Peyer's patch (tissue), 4 donors: Measurements from ENCODE around the gene KCNK1. TPM values are rescaled to one million over a fixed set of nuclear protein-coding genes. Genes with fewer than 3 reads are reported as not detected.

Experiments used
- DNase-seq, 3 donors: peaks; one replicate each; pipeline ENCODE4 v3.0.0-alpha.2; 2017 to 2019
- H3K27ac ChIP-seq, 4 donors: fragments of 200-600 bp; sonication (generic); one replicate each; pipeline ENCODE4 v1.5.1; 2016 to 2019
- H3K27me3 ChIP-seq, 2 donors: fragments of 200-600 bp; sonication (generic); one replicate each; pipeline ENCODE4 v1.5.1; 2019
- H3K36me3 ChIP-seq, 3 donors: fragments of 200-600 bp; sonication (generic); one replicate each; pipeline ENCODE4 v1.5.1; 2016 to 2019
- H3K4me1 ChIP-seq, 4 donors: fragments of 200-600 bp; sonication (generic); one replicate each; pipeline ENCODE4 v1.5.1; 2016 to 2019
- H3K4me3 ChIP-seq, 4 donors: fragments of 200-600 bp; sonication (generic); 1 replicate in 3 of 4; 2 replicates in 1 of 4; pipeline ENCODE4 v1.5.1; 2016 to 2019; ENCODE audit warnings: mild to moderate bottlenecking in 1 of 4
- H3K9me3 ChIP-seq, 4 donors: fragments of 200-600 bp; sonication (generic); one replicate each; pipeline ENCODE4 v1.5.1; 2016 to 2019; ENCODE audit warnings: mild to moderate bottlenecking in 1 of 4
- POLR2A ChIP-seq, 2 donors: fragments of 450-650 bp; IDR thresholded peaks; one replicate each; pipeline ENCODE4 v1.5.1; 2017; ENCODE audit warnings: antibody characterized with exemption in 2 of 2, mild to moderate bottlenecking in 2 of 2, moderate library complexity in 2 of 2
- total RNA-seq, 4 donors: library from RNA; depleted of rRNA; stranded (reverse); fragments of >200 nt; gene quantifications; one replicate each; pipeline ENCODE4 v1.1.0, GENCODE V29; 2016
- TF ChIP-seq, protein P1 (sequence below), 6 experiments: fragments of 450-650 bp in 4 of 6; fragments of 200-600 bp in 2 of 6; sonication (generic) in 1 of 6; IDR thresholded peaks; one replicate each; pipeline ENCODE4 v1.5.1; 2017 to 2019; ENCODE audit warnings: antibody characterized with exemption in 6 of 6, mild to moderate bottlenecking in 3 of 6, moderate library complexity in 1 of 6

The KCNK1 gene
- total RNA-seq, 4 donors from 2014 or later: 17.2 to 22.2 (median 17.2) TPM; not detected in 1

DNA sequence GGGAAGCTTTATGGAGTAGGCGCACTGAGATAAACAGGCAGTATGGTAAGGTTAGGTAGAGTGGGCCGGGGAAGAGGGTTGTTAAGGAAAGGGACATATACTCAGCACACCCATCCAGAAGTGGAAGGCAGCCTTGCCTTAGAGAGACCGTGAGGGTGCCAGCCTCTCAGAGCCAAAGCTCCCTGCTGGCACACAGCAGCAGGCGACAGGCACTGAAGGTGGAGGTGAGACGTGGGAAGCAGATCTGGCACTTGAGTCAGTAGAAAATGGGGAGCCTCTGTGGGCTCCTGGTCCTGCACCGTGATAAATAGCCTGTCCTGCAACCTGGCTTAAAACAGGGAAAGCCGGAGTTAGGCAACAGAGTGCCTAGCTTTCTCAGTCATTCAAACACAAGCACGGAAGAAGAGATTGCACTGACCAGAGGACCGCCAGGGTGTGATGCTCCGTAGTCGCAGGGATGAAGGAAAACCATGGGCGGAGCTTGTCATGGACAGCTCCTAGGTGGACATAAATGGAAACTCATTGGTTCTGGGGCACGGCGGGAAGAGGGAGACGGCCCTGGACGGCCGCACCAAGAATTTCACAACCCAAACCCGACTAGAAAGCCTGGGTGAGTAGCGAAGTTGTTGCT, 15.5 kb downstream of the KCNK1 start:
- no peak overlapping the region for H3K4me3 ChIP-seq
- H3K27ac ChIP-seq: no peak overlapping the region
- TF ChIP-seq, protein P1, sequence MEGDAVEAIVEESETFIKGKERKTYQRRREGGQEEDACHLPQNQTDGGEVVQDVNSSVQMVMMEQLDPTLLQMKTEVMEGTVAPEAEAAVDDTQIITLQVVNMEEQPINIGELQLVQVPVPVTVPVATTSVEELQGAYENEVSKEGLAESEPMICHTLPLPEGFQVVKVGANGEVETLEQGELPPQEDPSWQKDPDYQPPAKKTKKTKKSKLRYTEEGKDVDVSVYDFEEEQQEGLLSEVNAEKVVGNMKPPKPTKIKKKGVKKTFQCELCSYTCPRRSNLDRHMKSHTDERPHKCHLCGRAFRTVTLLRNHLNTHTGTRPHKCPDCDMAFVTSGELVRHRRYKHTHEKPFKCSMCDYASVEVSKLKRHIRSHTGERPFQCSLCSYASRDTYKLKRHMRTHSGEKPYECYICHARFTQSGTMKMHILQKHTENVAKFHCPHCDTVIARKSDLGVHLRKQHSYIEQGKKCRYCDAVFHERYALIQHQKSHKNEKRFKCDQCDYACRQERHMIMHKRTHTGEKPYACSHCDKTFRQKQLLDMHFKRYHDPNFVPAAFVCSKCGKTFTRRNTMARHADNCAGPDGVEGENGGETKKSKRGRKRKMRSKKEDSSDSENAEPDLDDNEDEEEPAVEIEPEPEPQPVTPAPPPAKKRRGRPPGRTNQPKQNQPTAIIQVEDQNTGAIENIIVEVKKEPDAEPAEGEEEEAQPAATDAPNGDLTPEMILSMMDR (IDR thresholded peaks at IDR 0.05): no peak
- TF ChIP-seq POLR2A (IDR thresholded peaks at IDR 0.05): no peak
- DNase-seq: no peak
- peaks cover 0 to 11% (median 0%) of the 10 kb centered on the region in 4 donors for H3K4me1 ChIP-seq
- H3K27me3 ChIP-seq: no peaks in the 10 kb centered on the region
- no peaks in the 10 kb centered on the region for H3K36me3 ChIP-seq
- H3K9me3 ChIP-seq: no peaks in the 10 kb centered on the region

DNA sequence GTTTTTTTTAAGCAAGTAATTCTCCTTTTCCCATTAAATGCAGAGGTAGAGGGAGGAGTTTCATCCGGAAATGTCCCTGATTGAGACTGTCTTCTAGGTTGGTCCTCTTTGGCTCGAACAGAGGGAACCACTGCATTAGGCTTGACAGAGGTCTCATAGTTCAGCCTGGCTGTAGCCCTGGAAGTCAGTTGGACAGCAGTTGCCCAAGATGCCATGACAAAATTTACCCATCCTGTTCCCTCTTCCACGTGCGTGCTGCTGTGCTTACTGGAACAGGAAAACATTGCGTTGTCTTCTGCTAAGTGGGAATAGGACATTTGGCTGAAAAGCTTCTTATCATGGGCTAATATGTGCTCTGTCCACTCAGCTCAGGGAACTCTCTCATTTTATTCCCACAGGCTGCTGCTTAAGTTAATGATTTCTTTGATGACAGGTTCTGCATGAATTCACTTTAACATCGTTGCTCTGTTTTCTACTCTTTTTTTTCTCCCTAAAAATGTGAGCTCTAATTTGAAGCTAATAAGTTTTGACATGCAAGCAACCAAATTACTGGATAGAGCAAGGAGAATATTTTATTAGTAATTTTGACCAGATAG, 18.0 kb downstream of the KCNK1 start:
- DNase-seq: no peak
- TF ChIP-seq, protein P1 (IDR thresholded peaks at IDR 0.05): no peak
- no peak for TF ChIP-seq POLR2A (IDR thresholded peaks at IDR 0.05)
- no peaks in the 10 kb centered on the region for H3K27me3 ChIP-seq
- no peak overlapping the region for H3K4me3 ChIP-seq
- H3K27ac ChIP-seq: no peak overlapping the region
- no peaks in the 10 kb centered on the region for H3K36me3 ChIP-seq
- no peaks in the 10 kb centered on the region for H3K4me1 ChIP-seq
- H3K9me3 ChIP-seq: no peaks in the 10 kb centered on the region

DNA sequence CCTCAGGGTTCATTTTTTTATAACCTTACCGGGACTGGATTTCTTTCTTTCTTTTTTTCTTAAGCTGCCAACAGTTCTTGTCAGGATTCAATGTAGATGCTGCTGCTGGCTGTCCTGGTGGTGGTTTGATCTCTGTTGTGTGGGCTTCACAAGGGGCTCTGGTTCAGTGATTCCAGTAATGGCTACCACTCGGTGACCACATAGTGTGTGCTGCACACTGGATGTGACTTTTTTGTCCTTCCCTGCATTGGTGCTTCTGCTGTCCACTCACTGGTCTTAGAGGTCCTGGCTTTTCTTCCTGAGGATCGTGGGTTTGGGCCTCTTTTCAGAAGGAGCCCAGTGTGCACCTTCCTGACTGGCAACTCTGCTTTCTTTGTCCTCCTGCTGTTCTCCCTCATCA, 18.5 kb downstream of the KCNK1 start:
- DNase-seq: no peak
- Histone ChIP-seq H3K4me3 (no peak overlapping the region), H3K9me3 (no peaks in the 10 kb centered on the region), H3K27ac (no peak overlapping the region), H3K27me3 (no peaks in the 10 kb centered on the region), H3K4me1 (no peaks in the 10 kb centered on the region), H3K36me3 (no peaks in the 10 kb centered on the region)
- TF ChIP-seq, protein P1 (IDR thresholded peaks at IDR 0.05): no peak
- TF ChIP-seq POLR2A (IDR thresholded peaks at IDR 0.05): no peak

DNA sequence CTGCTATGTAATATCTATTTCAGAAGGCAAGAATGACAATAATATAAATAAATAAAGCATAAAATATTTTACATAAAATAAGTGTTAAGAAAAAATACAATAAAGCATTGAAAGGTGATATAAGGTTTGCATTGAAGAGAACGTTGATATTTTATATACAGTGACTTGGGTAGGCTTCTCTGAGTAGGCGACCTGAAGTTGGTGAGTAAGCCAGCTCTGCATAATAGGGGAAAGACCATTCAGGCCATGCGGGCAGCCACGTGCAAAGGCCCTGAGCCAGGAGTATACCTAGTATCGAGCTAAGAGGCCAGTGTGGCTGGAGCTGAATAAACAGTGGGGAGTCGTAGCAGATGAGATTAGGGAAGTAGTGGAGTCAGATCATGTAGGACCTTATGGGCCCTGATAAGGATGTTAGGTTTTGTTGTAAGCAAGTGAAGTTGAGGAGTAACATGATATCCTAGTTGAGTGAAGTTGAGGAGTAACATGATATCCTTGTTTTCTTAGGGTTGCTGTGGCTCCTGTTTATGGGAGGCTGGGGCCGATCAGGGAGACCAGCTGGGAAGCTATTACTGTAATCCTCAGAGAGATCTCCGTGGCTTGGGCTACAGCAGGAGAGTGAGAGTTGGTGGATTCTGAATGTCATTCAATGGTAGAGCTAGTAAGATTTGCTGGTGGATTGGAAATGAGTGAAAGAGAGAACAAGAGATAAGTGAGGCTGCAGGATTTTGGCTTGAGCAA, 22.0 kb downstream of the KCNK1 start:
- no peak for DNase-seq
- TF ChIP-seq, protein P1 (IDR thresholded peaks at IDR 0.05): no peak
- TF ChIP-seq POLR2A (IDR thresholded peaks at IDR 0.05): no peak
- no peaks in the 10 kb centered on the region for H3K4me1 ChIP-seq
- no peaks in the 10 kb centered on the region for H3K27me3 ChIP-seq
- H3K9me3 ChIP-seq: no peaks in the 10 kb centered on the region
- H3K27ac ChIP-seq: no peak overlapping the region
- no peaks in the 10 kb centered on the region for H3K36me3 ChIP-seq
- no peak overlapping the region for H3K4me3 ChIP-seq

DNA sequence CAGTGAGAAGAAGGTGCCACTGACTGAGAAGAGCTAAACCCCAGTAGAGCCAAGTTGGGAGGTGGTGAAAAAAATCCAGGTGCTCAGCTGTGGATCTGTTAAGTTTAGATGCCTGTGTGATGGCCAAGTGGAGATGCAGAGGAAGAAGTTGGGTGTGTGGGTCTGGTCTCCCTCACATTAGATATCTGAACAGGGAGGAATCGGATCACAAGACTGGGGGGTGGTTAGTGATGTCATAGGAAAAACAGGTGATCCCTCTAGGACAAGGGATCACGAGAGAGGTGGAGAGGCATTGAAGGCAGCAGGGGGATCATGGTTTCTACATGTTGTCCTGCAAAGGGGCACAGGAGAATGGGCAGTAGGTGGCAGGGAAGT, 22.6 kb downstream of the KCNK1 start:
- no peak overlapping the region for H3K4me3 ChIP-seq

More for the DNA sequence above, 22.6 kb downstream of the KCNK1 start:
- H3K9me3 ChIP-seq: no peaks in the 10 kb centered on the region
- no peaks in the 10 kb centered on the region for H3K27me3 ChIP-seq
- H3K36me3 ChIP-seq: no peaks in the 10 kb centered on the region
- no peak for DNase-seq
- TF ChIP-seq, protein P1 (IDR thresholded peaks at IDR 0.05): no peak
- TF ChIP-seq POLR2A (IDR thresholded peaks at IDR 0.05): no peak
- no peaks in the 10 kb centered on the region for H3K4me1 ChIP-seq
- no peak overlapping the region for H3K27ac ChIP-seq
